GM12878 (cell line): ENCODE data around the gene ZNF592. TPM values are rescaled to one million over a fixed set of nuclear protein-coding genes. Genes with fewer than 3 reads are reported as not detected.
A peak's percentile ranks its signal among the peaks of the same experiment; 100 is the strongest.

ENCODE experiments used
- ATF7 ChIP-seq: fragments of 450-650 bp; IDR thresholded peaks from 2 replicates; pipeline ENCODE4 v1.6.1; 2016; ENCODE audit warnings: low read depth, mild to moderate bottlenecking
- BACH1 ChIP-seq: fragments of 450-650 bp; IDR thresholded peaks from 2 replicates; pipeline ENCODE4 v1.6.1; 2017; ENCODE audit warnings: mild to moderate bottlenecking, borderline replicate concordance
- BMI1 ChIP-seq: fragments of 450-650 bp; IDR thresholded peaks from 2 replicates; pipeline ENCODE4 v1.6.1; 2016; ENCODE audit warnings: mild to moderate bottlenecking, moderate library complexity, borderline replicate concordance
- CREM ChIP-seq: IDR thresholded peaks from 2 replicates; pipeline ENCODE4 v1.6.1; 2014; ENCODE audit warnings: antibody characterized with exemption, low read depth
- DPF2 ChIP-seq: fragments of 450-650 bp; IDR thresholded peaks from 2 replicates; pipeline ENCODE4 v1.6.1; 2017; ENCODE audit warnings: mild to moderate bottlenecking
- EP300 ChIP-seq, 2 experiments: fragments of 150-350 bp in 1 of 2; IDR thresholded peaks; 2 replicates each; pipeline ENCODE4 v1.6.1; 2011 to 2012; ENCODE audit warnings: low read depth in 2 of 2, low read length in 2 of 2, borderline replicate concordance in 1 of 2, improper control_type of control experiment in 1 of 2, inconsistent platforms in 1 of 2; ENCODE audit not compliant: control insufficient read depth in 1 of 2
- ETV6 ChIP-seq, 2 experiments: fragments of 450-650 bp in 1 of 2; IDR thresholded peaks in 1 of 2; conservative IDR thresholded peaks in 1 of 2; 2 replicates each; pipeline ENCODE4 v1.6.1; 2014; ENCODE audit warnings: antibody characterized with exemption in 1 of 2, borderline replicate concordance in 1 of 2, low read depth in 1 of 2, mild to moderate bottlenecking in 1 of 2, moderate library complexity in 1 of 2
- FOS ChIP-seq: IDR thresholded peaks from 3 replicates; pipeline ENCODE4 v1.6.1; 2011; ENCODE audit warnings: borderline replicate concordance; ENCODE audit not compliant: insufficient read length; ENCODE audit errors: extremely low read depth
- HDGF ChIP-seq: fragments of 450-650 bp; IDR thresholded peaks from 2 replicates; pipeline ENCODE4 v1.6.1; 2016; ENCODE audit warnings: antibody characterized with exemption
- IKZF1 ChIP-seq: fragments of 450-650 bp; conservative IDR thresholded peaks from 2 replicates; pipeline ENCODE4 v1.6.1; 2017; ENCODE audit warnings: antibody characterized with exemption, mild to moderate bottlenecking
- LARP7 ChIP-seq: fragments of 450-650 bp; IDR thresholded peaks from 2 replicates; pipeline ENCODE4 v1.6.1; 2017; ENCODE audit warnings: mild to moderate bottlenecking
- MEF2B ChIP-seq: fragments of 450-650 bp; IDR thresholded peaks from 2 replicates; pipeline ENCODE4 v1.6.1; 2018; ENCODE audit warnings: mild to moderate bottlenecking, moderate library complexity; ENCODE audit not compliant: partially characterized antibody, poor library complexity, severe bottlenecking
- MTA3 ChIP-seq: IDR thresholded peaks from 2 replicates; pipeline ENCODE4 v1.6.1; 2012; ENCODE audit warnings: low read length, inconsistent platforms, borderline replicate concordance
- NFIC ChIP-seq: IDR thresholded peaks from 2 replicates; pipeline ENCODE4 v1.6.1; 2012; ENCODE audit warnings: low read depth, mild to moderate bottlenecking, inconsistent platforms, low read length, moderate library complexity
- NFXL1 ChIP-seq: fragments of 450-650 bp; IDR thresholded peaks from 2 replicates; pipeline ENCODE4 v1.6.1; 2017; ENCODE audit warnings: antibody characterized with exemption, mild to moderate bottlenecking, borderline replicate concordance
- PAX5 ChIP-seq: IDR thresholded peaks from 2 replicates; pipeline ENCODE4 v1.6.1; 2011; ENCODE audit warnings: low read depth, low read length, borderline replicate concordance
- RCOR1 ChIP-seq: conservative IDR thresholded peaks from 2 replicates; pipeline ENCODE4 v1.6.1; 2012; ENCODE audit warnings: low read depth, low read length, improper control_type of control experiment
- RELB ChIP-seq: fragments of 450-650 bp; IDR thresholded peaks from 2 replicates; pipeline ENCODE4 v1.6.1; 2017; ENCODE audit warnings: low read depth, mild to moderate bottlenecking, moderate library complexity
- RUNX3 ChIP-seq: IDR thresholded peaks from 2 replicates; pipeline ENCODE4 v1.6.1; 2012; ENCODE audit warnings: low read length, inconsistent platforms
- SIX5 ChIP-seq: IDR thresholded peaks from 2 replicates; pipeline ENCODE4 v1.6.1; 2011; ENCODE audit warnings: mild to moderate bottlenecking, low read depth, low read length, moderate library complexity; ENCODE audit not compliant: severe bottlenecking
- SKIL ChIP-seq: fragments of 450-650 bp; IDR thresholded peaks from 2 replicates; pipeline ENCODE4 v1.6.1; 2017; ENCODE audit warnings: mild to moderate bottlenecking, low read depth, inconsistent platforms; ENCODE audit not compliant: poor library complexity, severe bottlenecking
- SP1 ChIP-seq: IDR thresholded peaks from one replicate; pipeline ENCODE4 v1.6.1; 2011; ENCODE audit warnings: low read depth, low read length
- SRF ChIP-seq, 2 experiments: IDR thresholded peaks; 2 replicates each; pipeline ENCODE4 v1.6.1; 2011; ENCODE audit warnings: low read depth in 2 of 2, low read length in 2 of 2, mild to moderate bottlenecking in 1 of 2, moderate library complexity in 1 of 2
- TBL1XR1 ChIP-seq: IDR thresholded peaks from 2 replicates; pipeline ENCODE4 v1.6.1; 2012; ENCODE audit warnings: low read depth, low read length, improper control_type of control experiment
- YY1 ChIP-seq: IDR thresholded peaks from 2 replicates; pipeline ENCODE4 v1.6.1; 2011; ENCODE audit warnings: low read depth, mild to moderate bottlenecking, low read length
- polyA plus RNA-seq, 11 experiments: library from polyadenylated mRNA; depleted of rRNA in 4 of 11; unstranded in 6 of 11; stranded (reverse) in 5 of 11; fragments of >200 nt; fragmentation: Nextera tagmentation in 4 of 11; fragmentation: Illumina TruSeq in 1 of 11; extraction: Ambion mirVana in 4 of 11; extraction: Trizol in 1 of 11; gene quantifications; 1 replicate in 1 of 11; 2 replicates in 10 of 11; pipeline versions ENCODE4 v1.2.1 to v1.2.3, GENCODE V29; 2011 to 2016; ENCODE audit warnings: inconsistent platforms in 2 of 11, missing spikeins in 2 of 11, low read depth in 1 of 11
- total RNA-seq, 4 experiments: library from RNA; depleted of rRNA in 3 of 4; stranded (reverse); fragments of >200 nt in 3 of 4; fragmentation: Illumina TruSeq in 1 of 4; extraction: Trizol in 1 of 4; gene quantifications; 2 replicates each; pipeline versions ENCODE4 v1.2.1 to v1.2.3, GENCODE V29; 2013 to 2021

The ZNF592 gene
- total and polyA plus RNA-seq, 10 of the 15 experiments (the other 5 are each of a cell fraction or from before 2014, with no cell fraction given) = 0.95 to 23.7 (median 8.6) TPM

GRCh38 chr15:84750583-84751092, 2.2 kb downstream of the ZNF592 start (continued):
- peak; percentile 58 for TF ChIP-seq SKIL
- TF ChIP-seq NFXL1 = no peak
- peak; percentile 90 for TF ChIP-seq RELB
- TF ChIP-seq DPF2 = peak; percentile 88
- TF ChIP-seq SP1 = peak; percentile 48
- no peak for TF ChIP-seq FOS
- TF ChIP-seq IKZF1 = peak; percentile 91
- 0 out of 4 replicates have a peak, but pooled peaks of 1 of the 2 experiments have one; percentile 15 for TF ChIP-seq SRF (IDR thresholded peaks at IDR 0.05; ENCODE audit: low read depth in 2 of 2, low read length in 2 of 2)
- peak; percentile 59; the same call in 1 of the 2 replicates for TF ChIP-seq BMI1
- peak in 1 of 2 experiments; percentile 80; a peak in 1 of 4 replicates for TF ChIP-seq EP300 (IDR thresholded peaks at IDR 0.05; ENCODE audit: borderline replicate concordance in 1 of 2, control insufficient read depth in 1 of 2, low read depth in 2 of 2, low read length in 2 of 2)
- TF ChIP-seq BACH1 = no peak
- 0 out of 2 replicates have a peak, but pooled peaks have one; percentile 37 for TF ChIP-seq LARP7
- TF ChIP-seq TBL1XR1 = 0 out of 2 replicates have a peak, but pooled peaks have one; percentile 26
- TF ChIP-seq MTA3 = 0 out of 2 replicates have a peak, but pooled peaks have one; percentile 26
- TF ChIP-seq NFIC = peak; percentile 59; the same call in 1 of the 2 replicates
- peak; percentile 74 for TF ChIP-seq RUNX3
- 0 out of 2 replicates have a peak, but pooled peaks have one; percentile 63 for TF ChIP-seq RCOR1
- TF ChIP-seq ETV6 (conservative IDR thresholded peaks at IDR 0.05 in 1 of 2, IDR thresholded peaks at IDR 0.05 in 1 of 2; ENCODE audit: borderline replicate concordance in 1 of 2, low read depth in 1 of 2) = peak in 1 of 2 experiments; percentile 46; a peak in 1 of 4 replicates
- peak; percentile 87 for TF ChIP-seq PAX5
- peak; percentile 66; the same call in 1 of the 2 replicates for TF ChIP-seq ATF7
- TF ChIP-seq SIX5 = no peak
- peak; percentile 62 for TF ChIP-seq MEF2B
- TF ChIP-seq YY1 = peak; percentile 47; the same call in 1 of the 2 replicates
- TF ChIP-seq HDGF = peak; percentile 74; the same call in 1 of the 2 replicates
- peak; percentile 66; the same call in 1 of the 2 replicates for TF ChIP-seq CREM
